Cardiac muscle cell (in vitro differentiated cells and primary cell): ENCODE data around the gene ONECUT3. TPM values are rescaled to one million over a fixed set of nuclear protein-coding genes. Genes with fewer than 3 reads are reported as not detected.
"Not testable (repeated sequence)": the region's sequence is repeated elsewhere in the genome, so short reads cannot be mapped to it uniquely, and the experiment has no call there.

ENCODE experiments used
- DNase-seq, 2 donors: peaks; one replicate each; pipeline versions ENCODE4 v3.0.0 to v3.0.0-alpha.2; 2010 to 2017; ENCODE audit warnings: low read depth in 1 of 2, low spot score in 1 of 2
- H3K27ac ChIP-seq: fragments of 200-600 bp; sonication (generic); 2 replicates; pipeline ENCODE4 v1.5.1; 2016
- H3K27me3 ChIP-seq: fragments of 200-600 bp; sonication (generic); 2 replicates; pipeline ENCODE4 v1.6.0; 2016; ENCODE audit warnings: control low read depth
- H3K36me3 ChIP-seq: fragments of 200-600 bp; sonication (generic); 2 replicates; pipeline ENCODE4 v1.5.1; 2016; ENCODE audit warnings: control low read depth
- H3K4me1 ChIP-seq: fragments of 200-600 bp; sonication (generic); 2 replicates; pipeline ENCODE4 v1.8.1; 2017; ENCODE audit warnings: low read depth, mild to moderate bottlenecking, mixed run types
- H3K4me3 ChIP-seq: fragments of 200-600 bp; sonication (generic); 2 replicates; pipeline ENCODE4 v1.5.1; 2016; ENCODE audit warnings: mild to moderate bottlenecking
- H3K9me3 ChIP-seq: fragments of 200-600 bp; sonication (generic); 2 replicates; pipeline ENCODE4 v1.5.1; 2017; ENCODE audit warnings: low read depth, mild to moderate bottlenecking, control low read depth
- CTCF ChIP-seq: IDR thresholded peaks from 2 replicates; pipeline ENCODE4 v1.5.1; 2012; ENCODE audit warnings: low read depth, mild to moderate bottlenecking, low read length
- polyA plus RNA-seq: library from polyadenylated mRNA; unstranded; fragments of >200 nt; fragmentation: Nextera tagmentation; extraction: Ambion mirVana; gene quantifications from 2 replicates; pipeline ENCODE4 v1.2.1, GENCODE V29; 2016
- total RNA-seq: library from RNA; depleted of rRNA; stranded (reverse); fragments of >200 nt; gene quantifications from 2 replicates; pipeline ENCODE4 v1.2.3, GENCODE V29; 2016

ONECUT3 gene
- total and polyA plus RNA-seq, 2 experiments from 2014 or later: not detected

DNA sequence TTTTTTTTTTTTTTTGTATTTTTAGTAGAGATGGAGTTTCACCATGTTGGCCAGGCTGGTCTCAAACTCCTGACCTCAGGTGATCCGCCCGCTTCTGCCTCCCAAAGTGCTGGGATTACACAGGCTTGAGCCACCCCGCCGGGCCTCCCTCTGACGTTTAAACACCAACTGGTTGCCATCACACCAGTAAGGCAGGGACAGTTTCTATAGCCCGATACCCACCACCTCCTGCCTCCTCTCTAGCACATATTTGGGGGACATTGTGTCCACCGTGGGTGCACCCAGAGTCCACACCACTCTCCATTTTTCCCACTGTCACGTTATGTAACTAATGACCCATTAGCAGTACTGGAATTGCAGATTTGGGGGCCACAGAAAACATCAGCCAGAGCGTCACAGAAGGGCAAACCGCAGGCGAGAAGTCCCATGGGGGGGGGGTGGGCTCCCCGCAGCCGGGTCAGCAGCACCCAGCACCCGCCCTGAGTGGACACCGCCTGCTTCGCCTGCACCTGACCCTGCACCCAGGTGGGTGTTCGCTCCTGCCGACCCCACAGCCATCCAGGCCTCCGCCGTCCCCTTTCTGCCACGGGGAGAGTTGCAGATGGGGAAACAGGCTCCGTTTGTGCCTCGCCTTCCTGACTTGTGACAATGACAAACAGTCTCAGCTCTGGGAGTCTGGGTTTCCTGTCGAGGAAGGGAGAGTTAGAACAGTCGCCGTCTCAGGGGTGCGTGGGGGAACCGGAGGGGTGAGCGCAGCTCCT is 3.6 kb downstream of the ONECUT3 start:
- no peaks in the 10 kb centered on the region for H3K4me1 ChIP-seq
- DNase-seq: no peak

DNA sequence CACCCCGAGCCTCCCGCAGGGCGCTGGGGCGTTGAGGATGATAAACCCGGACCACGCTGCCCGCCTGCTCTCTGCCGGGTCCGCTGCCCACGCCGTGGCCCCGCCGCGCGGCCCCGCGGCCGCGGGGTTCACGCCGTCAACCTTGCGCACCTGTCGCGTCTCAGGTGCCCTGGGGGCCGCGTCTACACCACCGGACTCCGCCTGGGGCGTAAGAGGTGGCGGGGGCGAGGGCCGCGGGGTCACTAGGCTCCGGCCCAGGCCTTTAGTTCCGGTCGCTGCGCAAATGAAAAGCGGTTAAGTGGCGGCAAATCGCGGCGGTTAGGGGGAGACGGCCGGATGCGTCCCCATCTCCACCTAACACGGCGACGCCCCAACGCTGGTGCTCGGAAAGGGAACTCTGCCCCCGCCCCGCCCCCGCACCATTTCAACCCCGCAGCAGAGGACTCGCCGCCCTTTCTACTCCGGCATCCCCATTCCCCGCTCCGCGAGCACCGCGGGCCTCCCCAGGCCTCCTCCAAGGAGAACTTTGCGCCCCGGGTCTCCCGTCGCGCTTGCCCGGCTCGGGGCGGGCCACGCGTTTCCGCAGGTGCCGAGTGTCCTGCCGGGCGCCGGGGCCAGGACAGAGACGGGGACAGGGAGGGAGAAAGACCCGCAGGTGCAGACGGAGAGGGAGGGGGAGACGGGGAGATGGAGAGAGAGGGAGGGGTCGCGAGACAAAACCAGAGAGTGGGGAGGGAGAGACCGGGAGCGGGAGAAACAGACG is 4.3 kb downstream of the ONECUT3 start:
- Histone ChIP-seq H3K36me3 (no peaks in the 10 kb centered on the region), H3K27me3 (peaks cover 98% of the 10 kb centered on the region), H3K27ac (no peak overlapping the region), H3K4me1 (no peaks in the 10 kb centered on the region), H3K9me3 (no peaks in the 10 kb centered on the region), H3K4me3 (no peak overlapping the region)
- no peak for DNase-seq
- no peak for TF ChIP-seq CTCF

More for the DNA sequence above, 3.6 kb downstream of the ONECUT3 start:
- peaks cover 98% of the 10 kb centered on the region for H3K27me3 ChIP-seq
- no peaks in the 10 kb centered on the region for H3K9me3 ChIP-seq
- TF ChIP-seq CTCF: no peak
- H3K4me3 ChIP-seq: no peak overlapping the region
- no peak overlapping the region for H3K27ac ChIP-seq
- H3K36me3 ChIP-seq: no peaks in the 10 kb centered on the region

- H3K27ac ChIP-seq: no peak overlapping the region
- no peak for TF ChIP-seq CTCF
- DNase-seq: no peak
- H3K27me3 ChIP-seq: peaks cover 98% of the 10 kb centered on the region
- no peaks in the 10 kb centered on the region for H3K36me3 ChIP-seq
- H3K4me3 ChIP-seq: no peak overlapping the region
- no peaks in the 10 kb centered on the region for H3K4me1 ChIP-seq
- no peaks in the 10 kb centered on the region for H3K9me3 ChIP-seq
Observed at GRCh38 chr19:1758231-1758577, 4.9 kb downstream of the ONECUT3 start.

GRCh38 chr19:1758959-1759903 is 5.9 kb downstream of the ONECUT3 start:
- Histone ChIP-seq H3K9me3 (no peaks in the 10 kb centered on the region), H3K27ac (no peak overlapping the region), H3K4me3 (no peak overlapping the region), H3K36me3 (no peaks in the 10 kb centered on the region), H3K4me1 (no peaks in the 10 kb centered on the region), H3K27me3 (peaks cover 99% of the 10 kb centered on the region)
- DNase-seq: no peak
- no peak for TF ChIP-seq CTCF

- Histone ChIP-seq H3K9me3 (no peaks in the 10 kb centered on the region), H3K27ac (no peak overlapping the region), H3K27me3 (peaks cover 100% of the 10 kb centered on the region), H3K4me1 (no peaks in the 10 kb centered on the region), H3K36me3 (no peaks in the 10 kb centered on the region), H3K4me3 (no peak overlapping the region)
- DNase-seq: no peak
- TF ChIP-seq CTCF: no peak
Observed at GRCh38 chr19:1760020-1760419, 6.7 kb downstream of the ONECUT3 start.

DNA sequence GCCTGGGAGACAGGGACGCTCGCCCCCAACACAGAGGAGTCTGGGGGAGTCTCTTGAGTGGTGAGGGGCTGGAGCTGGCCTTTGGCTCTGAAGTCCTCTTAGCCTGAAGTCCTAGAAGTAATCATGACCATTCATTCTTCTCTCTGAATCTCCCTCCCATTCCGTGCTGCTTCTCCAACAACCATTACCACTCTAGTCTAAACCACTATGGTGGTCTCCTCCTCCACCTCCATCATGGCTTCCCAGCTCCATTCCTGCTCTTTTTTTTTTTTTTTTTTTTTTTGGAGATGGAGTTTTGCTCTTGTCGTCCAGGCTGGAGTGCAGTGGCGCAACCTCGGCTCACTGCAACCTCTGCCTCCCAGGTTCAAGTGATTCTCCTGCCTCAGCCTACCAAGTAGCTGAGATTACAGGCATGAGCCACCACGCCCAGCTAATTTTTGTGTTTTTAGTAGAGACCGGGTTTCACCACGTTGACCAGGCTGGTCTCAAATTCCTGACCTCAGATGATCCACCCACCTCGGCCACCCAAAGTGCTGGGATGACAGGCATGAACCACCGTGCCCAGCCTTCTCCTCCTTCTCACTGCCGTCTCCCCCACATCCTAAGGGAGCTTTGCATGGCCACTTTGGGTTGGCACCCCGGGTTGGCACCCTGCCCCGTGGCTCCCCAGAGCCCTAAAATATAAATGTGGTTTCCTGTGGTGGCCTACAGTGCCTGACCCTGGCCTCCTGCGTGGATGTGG is 7.7 kb downstream of the ONECUT3 start:
- H3K27me3 ChIP-seq: peaks cover 100% of the 10 kb centered on the region
- not testable (repeated sequence) for H3K4me3 ChIP-seq, DNase-seq, H3K9me3 ChIP-seq, H3K4me1 ChIP-seq, H3K36me3 ChIP-seq, H3K27ac ChIP-seq
